Measurements from ENCODE around the gene ATP1A1. TPM values are rescaled to one million over a fixed set of nuclear protein-coding genes. Genes with fewer than 3 reads are reported as not detected.

The ATP1A1 gene
- total and polyA plus RNA-seq, 9 of the 15 experiments (the other 6 are each of a cell fraction or from before 2014, with no cell fraction given): 99.3 to 513 (median 234) TPM

DNA sequence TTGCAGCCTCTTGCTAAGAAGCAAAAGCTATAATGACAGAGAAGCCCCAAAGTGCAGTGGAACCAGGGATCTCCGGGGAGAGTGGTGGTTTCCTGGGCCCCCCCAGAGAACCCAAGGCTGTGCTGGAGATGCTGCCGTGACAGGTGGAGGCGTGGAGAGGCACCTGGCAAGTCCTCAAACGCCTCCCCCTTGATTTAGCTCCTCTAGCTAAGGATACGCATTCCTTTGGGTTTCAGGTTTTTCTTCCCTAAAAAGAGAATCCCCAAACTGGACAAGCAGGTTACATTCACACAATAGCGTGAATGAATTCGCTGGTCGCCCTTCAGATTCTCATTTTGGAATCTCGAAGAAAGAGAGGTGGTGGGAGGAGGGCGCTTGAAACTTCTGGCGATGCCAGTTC, 853 bp upstream of the ATP1A1 start (continued):
- TF ChIP-seq OTX1 (CRISPR knock-in tag; IDR thresholded peaks at IDR 0.05) (no peak), ZBTB7A (IDR thresholded peaks at IDR 0.05; ENCODE audit: borderline replicate concordance, control insufficient read depth, low read depth, low read length) (no peak), ZFX (CRISPR knock-in tag; IDR thresholded peaks at IDR 0.05) (no peak), ZNF133 (CRISPR knock-in tag; IDR thresholded peaks at IDR 0.05) (no peak), MYBL2 (IDR thresholded peaks at IDR 0.05; ENCODE audit: low read depth) (no peak), MYBL2 (CRISPR knock-in tag; IDR thresholded peaks at IDR 0.05; ENCODE audit: borderline replicate concordance) (no peak)

DNA sequence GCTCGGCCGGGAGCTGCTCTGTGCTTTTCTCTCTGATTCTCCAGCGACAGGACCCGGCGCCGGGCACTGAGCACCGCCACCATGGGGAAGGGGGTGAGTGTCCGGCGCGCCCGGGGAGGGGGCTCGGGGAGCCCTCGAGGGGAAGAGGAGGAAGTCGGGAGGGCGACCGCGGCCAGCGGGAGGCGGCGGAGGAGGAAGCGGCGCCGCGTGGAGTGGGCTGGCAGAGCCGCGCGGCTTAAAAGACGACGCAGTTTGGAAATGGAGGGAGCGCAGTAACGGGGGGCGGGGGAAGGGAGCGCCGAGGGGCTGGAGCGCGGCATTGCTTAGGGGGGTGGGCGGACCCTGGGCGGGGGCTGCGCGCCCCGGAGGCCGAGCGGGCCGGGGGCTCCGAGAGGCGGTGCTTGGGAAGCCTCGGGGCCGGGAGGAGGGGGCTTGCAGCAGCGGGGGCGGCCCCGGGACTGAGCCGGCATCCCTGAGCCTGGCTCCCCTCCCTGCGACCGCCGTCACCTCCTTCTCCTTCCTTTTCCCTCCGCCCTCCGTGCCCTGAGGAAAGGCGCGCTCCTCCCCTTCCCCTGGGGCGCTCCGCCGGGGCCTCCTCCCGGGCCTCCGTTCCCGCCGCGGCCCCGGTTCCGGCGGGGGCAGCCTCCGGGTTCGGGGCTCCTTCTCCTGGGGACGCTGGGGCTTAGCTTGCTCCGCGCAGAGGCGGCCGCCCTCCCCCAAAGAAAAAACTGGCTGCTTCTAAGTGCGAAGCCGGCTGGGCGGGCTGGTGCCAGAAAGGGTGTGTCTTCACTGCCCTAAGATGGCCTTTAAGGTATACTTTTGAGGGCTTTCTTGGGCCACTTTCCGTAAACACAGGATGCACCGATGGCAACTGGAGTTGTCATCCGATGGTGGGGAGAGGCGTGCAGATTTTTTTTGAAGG, 648 bp downstream of the ATP1A1 start:
- Histone ChIP-seq H3K4me1 (replicated peaks in 1 of 2; ENCODE audit: control insufficient read depth in 2 of 2, insufficient read depth in 2 of 2, low read length in 2 of 2) (peaks cover 18 to 45% of the 10 kb centered on the region in 2 experiments), H3K9me3 (replicated peaks; ENCODE audit: control insufficient read depth, insufficient read depth, low read depth, low read length) (no peaks in the 10 kb centered on the region), H3K79me2 (ENCODE audit: control insufficient read depth, insufficient read depth, low read length) (peaks cover 55% of the 10 kb centered on the region), H3K9me1 (ENCODE audit: control insufficient read depth, insufficient read depth, low read length) (peaks cover 5% of the 10 kb centered on the region), H3K36me3 (ENCODE audit: control insufficient read depth, insufficient read depth, low read length) (peaks cover 20% of the 10 kb centered on the region), H3K27me3 (ENCODE audit: control insufficient read depth in 2 of 2, insufficient read depth in 2 of 2, low read length in 2 of 2) (no peaks in the 10 kb centered on the region), H4K20me1 (replicated peaks; ENCODE audit: control insufficient read depth, insufficient read depth, low read length) (peaks cover 47% of the 10 kb centered on the region), H3K4me2 (ENCODE audit: insufficient read depth, low read length) (peak overlapping the region; percentile 91), H3K4me3 (peak overlapping the region; percentile 73), H3K27ac (ENCODE audit: extremely low read depth, low read depth, low read length) (peak overlapping the region; percentile 90), H2AFZ (ENCODE audit: low read depth, low read length) (peak overlapping the region; percentile 95; the same call in 1 of the 2 replicates), H3K9ac (ENCODE audit: insufficient read depth in 1 of 2, low read depth in 2 of 2, low read length in 2 of 2) (peak overlapping the region; percentile 77 to 95)
- in situ Hi-C loops (cut with MboI) (no loop called here), intact Hi-C loops (cut with micrococcal nuclease) (loop anchor here (2.0 kb wide), 1 partner anchor 41 kb away; no protein-coding TSS in a partner anchor)
- DNase-seq (ENCODE audit: extremely low read depth in 1 of 4, low spot score in 3 of 4) (peak; percentile 55 to 83 (median 80)), FAIRE-seq (no peak), ATAC-seq (peak; percentile 66)
- ChIA-PET CTCF (ENCODE audit: low intra/inter-chr PET ratio) (interaction anchor here (0.9 kb wide), 1 partner anchor 43 kb away, joined by 3 read pairs; no protein-coding TSS in a partner anchor), POLR2A (interaction anchor here (0.5 to 4.7 kb wide), 12 partner anchors 8 to 246 kb away, joined by 3 to 33 read pairs (median 3); no protein-coding TSS in a partner anchor)
- no TSS peak for BruUV-seq (replicated peaks)
- WGBS (ENCODE audit: insufficient coverage, low coverage, missing lambda C conversion rate): under 1% methylated on average over 52 of the region's 84 CpGs
- TF ChIP-seq CCNT2 (IDR thresholded peaks at IDR 0.05; ENCODE audit: borderline replicate concordance, extremely low read depth, insufficient read length, low read depth, low read length) (peak; percentile 80), CBFA2T2 (conservative IDR thresholded peaks at IDR 0.05) (0 out of 2 replicates have a peak, but pooled peaks have one; percentile 1), KDM2B (CRISPR knock-in tag; IDR thresholded peaks at IDR 0.05) (0 out of 2 replicates have a peak, but pooled peaks have one; percentile 58), L3MBTL2 (IDR thresholded peaks at IDR 0.05) (peak; percentile 91), CHD1 (IDR thresholded peaks at IDR 0.05; ENCODE audit: low read length) (peak; percentile 71), SAP30 (IDR thresholded peaks at IDR 0.05; ENCODE audit: borderline replicate concordance, insufficient read depth, low read depth, low read length, poor library complexity, severe bottlenecking) (peak; percentile 35), CC2D1A (IDR thresholded peaks at IDR 0.05) (no peak), CTBP1 (IDR thresholded peaks at IDR 0.05; ENCODE audit: borderline replicate concordance) (peak; percentile 58; the same call in 1 of the 2 replicates), E2F6 (IDR thresholded peaks at IDR 0.05; ENCODE audit: borderline replicate concordance in 1 of 2, extremely low read depth in 1 of 2, insufficient read depth in 1 of 2, insufficient read length in 1 of 2, low read depth in 1 of 2, low read length in 1 of 2, poor library complexity in 1 of 2, severe bottlenecking in 1 of 2) (peak; percentile 42 to 89), CXXC5 (CRISPR knock-in tag; IDR thresholded peaks at IDR 0.05) (peak; percentile 45; the same call in 1 of the 2 replicates), HNRNPUL1 (IDR thresholded peaks at IDR 0.05; ENCODE audit: low read length) (no peak), ELF1 (tag; IDR thresholded peaks at IDR 0.05) (0 out of 2 replicates have a peak, but pooled peaks have one; percentile 23), GATAD2A (IDR thresholded peaks at IDR 0.05) (0 out of 2 replicates have a peak, but pooled peaks have one; percentile 11)
